DOHH2 (cell line): ENCODE results near the gene POLG.

Experiments
- H3F3A ChIP-seq: fragments of 200-600 bp; sonication (generic), shearing (Covaris generic); 2 replicates; pipeline ENCODE4 v1.6.0; 2016; ENCODE audit warnings: antibody characterized with exemption, mild to moderate bottlenecking; ENCODE audit not compliant: control insufficient read depth, insufficient read depth
- H3K27ac ChIP-seq: fragments of 200-600 bp; sonication (generic); 2 replicates; pipeline ENCODE4 v1.5.1; 2014; ENCODE audit warnings: low read depth, mild to moderate bottlenecking, low read length, moderate library complexity
- H3K27me3 ChIP-seq: fragments of 200-600 bp; sonication (generic); 2 replicates; pipeline ENCODE4 v1.6.1; 2014; ENCODE audit warnings: mild to moderate bottlenecking, low read length, mixed read lengths; ENCODE audit not compliant: control insufficient read depth
- H3K36me3 ChIP-seq: fragments of 200-600 bp; sonication (generic); 2 replicates; pipeline ENCODE4 v1.6.1; 2014; ENCODE audit warnings: mild to moderate bottlenecking, low read length, moderate library complexity, mixed read lengths; ENCODE audit not compliant: control insufficient read depth
- H3K4me1 ChIP-seq: fragments of 200-600 bp; sonication (generic); 2 replicates; pipeline ENCODE4 v1.6.1; 2014; ENCODE audit warnings: mild to moderate bottlenecking, low read length, mixed read lengths; ENCODE audit not compliant: control insufficient read depth
- H3K4me2 ChIP-seq: fragments of 200-600 bp; sonication (generic); 2 replicates; pipeline ENCODE4 v1.6.0; 2014; ENCODE audit warnings: mild to moderate bottlenecking, low read length, moderate library complexity
- H3K4me3 ChIP-seq: fragments of 200-600 bp; sonication (generic); 2 replicates; pipeline ENCODE4 v1.5.1; 2014; ENCODE audit warnings: mild to moderate bottlenecking, low read length, mixed read lengths
- H3K79me2 ChIP-seq: fragments of 200-600 bp; sonication (generic); 2 replicates; pipeline ENCODE4 v1.6.1; 2014; ENCODE audit warnings: mild to moderate bottlenecking, low read length, mixed read lengths; ENCODE audit not compliant: control insufficient read depth
- H3K9me2 ChIP-seq: fragments of 200-600 bp; sonication (generic); replicated peaks from 2 replicates; pipeline ENCODE4 v1.6.1; 2014; ENCODE audit warnings: mild to moderate bottlenecking, low read length, mixed read lengths; ENCODE audit not compliant: control insufficient read depth
- H3K9me3 ChIP-seq: fragments of 200-600 bp; sonication (generic); 2 replicates; pipeline ENCODE4 v1.6.1; 2014; ENCODE audit warnings: antibody characterized with exemption, low read length, mixed read lengths; ENCODE audit not compliant: control insufficient read depth, insufficient read depth
- H4K20me1 ChIP-seq: fragments of 200-600 bp; sonication (generic); 2 replicates; pipeline ENCODE4 v1.6.0; 2014; ENCODE audit warnings: low read depth, mild to moderate bottlenecking, antibody characterized with exemption, low read length, moderate library complexity; ENCODE audit not compliant: control insufficient read depth, insufficient read depth
- CTCF ChIP-seq: fragments of 200-600 bp; sonication (generic); IDR thresholded peaks from one replicate; pipeline ENCODE4 v1.5.1; 2014; ENCODE audit warnings: antibody characterized with exemption, mild to moderate bottlenecking, low read depth, low read length; ENCODE audit not compliant: poor library complexity, severe bottlenecking
- EZH2phosphoT487 ChIP-seq: fragments of 200-600 bp; sonication (generic); IDR thresholded peaks from 2 replicates; pipeline ENCODE4 v1.6.1; 2017; ENCODE audit warnings: borderline replicate concordance, mild to moderate bottlenecking, antibody characterized with exemption, low read length, moderate library complexity, mixed read lengths

POLG gene

DNA sequence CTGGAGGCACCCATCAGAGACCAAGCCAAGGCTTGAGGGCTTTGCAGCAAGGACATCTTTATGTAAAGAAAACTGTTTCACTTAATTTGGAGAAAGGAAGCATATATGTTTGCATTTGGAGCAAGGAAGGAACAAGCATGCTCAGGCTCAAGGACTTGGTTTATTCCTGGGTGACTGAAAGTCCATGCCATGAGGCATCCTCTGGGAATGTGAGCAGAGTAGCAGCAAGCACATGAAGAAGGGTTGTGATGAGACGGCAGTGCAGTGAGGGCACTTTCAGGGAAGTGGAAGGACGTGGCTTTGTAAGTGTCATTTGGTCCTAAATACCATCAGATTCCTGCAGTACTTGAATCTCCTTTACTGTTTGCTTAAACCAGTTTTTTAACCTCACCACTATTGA lies 26.8 kb downstream of the POLG start:
- Histone ChIP-seq H3K4me1 (no peaks in the 10 kb centered on the region), H3K27ac (no peak overlapping the region), H3K9me2 (no peaks in the 10 kb centered on the region), H3K4me3 (no peak overlapping the region), H3K79me2 (no peaks in the 10 kb centered on the region), H3K36me3 (peaks cover 94% of the 10 kb centered on the region), H3K9me3 (no peaks in the 10 kb centered on the region), H3K4me2 (no peak overlapping the region), H3F3A (peaks cover 6% of the 10 kb centered on the region; the same call in 1 of the 2 replicates), H4K20me1 (0 out of 2 replicates have a peak, but pooled peaks cover 6% of the 10 kb centered on the region), H3K27me3 (no peaks in the 10 kb centered on the region)
- TF ChIP-seq EZH2phosphoT487 (no peak), CTCF (no peak)

- Histone ChIP-seq H3K36me3 (peaks cover 89% of the 10 kb centered on the region), H3K79me2 (no peaks in the 10 kb centered on the region), H3K27me3 (no peaks in the 10 kb centered on the region), H3K9me3 (no peaks in the 10 kb centered on the region), H3K4me3 (no peak overlapping the region), H4K20me1 (0 out of 2 replicates have a peak, but pooled peaks cover 6% of the 10 kb centered on the region), H3K27ac (no peak overlapping the region), H3K9me2 (no peaks in the 10 kb centered on the region), H3F3A (peaks cover 5% of the 10 kb centered on the region; the same call in 1 of the 2 replicates), H3K4me2 (no peak overlapping the region), H3K4me1 (no peaks in the 10 kb centered on the region)
- TF ChIP-seq EZH2phosphoT487, result no peak
- TF ChIP-seq CTCF, result no peak
Observed at GRCh38 chr15:89307046-89307587, 27.5 kb downstream of the POLG start.

- Histone ChIP-seq H3K27ac (no peak overlapping the region), H3K9me3 (no peaks in the 10 kb centered on the region), H3K4me1 (no peaks in the 10 kb centered on the region), H3K36me3 (peaks cover 94% of the 10 kb centered on the region), H3F3A (no peaks in the 10 kb centered on the region; the same call in 1 of the 2 replicates), H3K79me2 (no peaks in the 10 kb centered on the region), H4K20me1 (0 out of 2 replicates have a peak, but pooled peaks cover 6% of the 10 kb centered on the region), H3K4me2 (no peak overlapping the region), H3K9me2 (no peaks in the 10 kb centered on the region), H3K27me3 (no peaks in the 10 kb centered on the region), H3K4me3 (no peak overlapping the region)
- TF ChIP-seq EZH2phosphoT487 (no peak), CTCF (no peak)
Observed at GRCh38 chr15:89305395-89305794, 29.2 kb downstream of the POLG start.
